Stimulated activated CD8-positive, alpha-beta memory T cell treated with anti-CD3 and anti-CD28 coated beads, Interleukin-7, amount 100 ng/mL, for 1 hour (primary cell): ENCODE results near the gene GIMAP5.

ENCODE experiments used
- DNase-seq, 2 donors: peaks; one replicate each; pipeline ENCODE4 v3.0.0-alpha.2; 2020; ENCODE audit warnings: low read depth in 2 of 2

The GIMAP5 gene

DNA sequence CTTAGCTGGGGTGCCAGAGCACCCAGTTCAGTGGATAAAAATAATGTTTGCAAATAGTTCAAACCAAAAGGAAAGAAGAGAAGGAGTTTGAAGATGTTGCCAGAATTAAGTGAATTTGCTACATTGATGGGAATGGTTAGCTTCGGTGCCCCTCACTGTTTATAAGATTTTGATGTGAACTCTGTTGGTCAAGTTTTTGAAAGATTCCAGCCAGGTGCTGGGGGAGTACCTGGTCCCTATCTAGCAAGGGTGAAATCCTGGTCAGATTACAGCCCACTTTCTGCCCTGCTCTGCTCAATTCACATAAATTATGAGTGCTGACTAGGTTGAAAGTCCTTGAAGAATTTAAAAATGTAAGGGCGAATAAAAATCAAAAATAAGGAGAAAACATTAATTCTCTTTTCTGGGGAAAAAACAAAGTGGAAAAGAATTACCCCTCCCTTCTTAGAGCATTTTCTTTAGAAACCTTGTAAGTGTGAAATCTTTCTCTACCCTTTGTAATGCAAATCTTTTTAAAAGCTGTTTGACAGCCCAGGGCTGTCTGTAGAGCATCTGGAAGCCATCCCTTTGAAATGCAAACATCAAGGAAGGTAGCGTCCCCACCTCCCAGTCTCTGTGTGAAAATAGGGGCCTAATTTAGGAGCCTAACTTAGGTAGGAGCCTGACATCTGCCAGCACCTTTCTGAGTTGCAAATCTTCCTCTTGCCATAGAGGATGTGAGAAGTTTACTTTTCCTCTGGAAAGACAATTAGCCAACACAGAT lies 1.4 kb upstream of the GIMAP5 start:
- no peak for DNase-seq

- DNase-seq = no peak
These were observed 354 bp upstream of the GIMAP5 start for GRCh38 chr7:150736864-150737263.

DNA sequence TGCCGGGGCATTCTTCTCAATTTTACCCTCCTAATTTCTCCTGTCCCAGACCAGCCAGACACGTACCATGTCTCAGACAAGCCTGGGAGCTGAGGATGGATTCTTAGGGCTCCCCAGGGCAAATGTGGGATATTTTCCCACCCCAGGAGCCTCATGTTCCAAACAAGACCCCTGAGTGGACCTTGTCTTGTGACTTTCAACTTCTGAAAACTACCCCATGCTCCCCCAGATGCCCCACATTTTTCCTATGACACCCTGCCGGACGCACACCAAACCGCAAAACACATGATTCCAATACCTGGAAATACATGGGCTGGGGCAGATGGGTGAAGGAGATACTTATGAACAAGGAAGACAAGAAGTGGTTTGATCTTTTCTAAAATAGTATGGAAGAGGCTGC lies 874 bp downstream of the GIMAP5 start:
- DNase-seq = no peak

- DNase-seq = no peak
These were observed 1.4 kb downstream of the GIMAP5 start for GRCh38 chr7:150738591-150739001.

- DNase-seq = no peak
These were observed 1.8 kb downstream of the GIMAP5 start for GRCh38 chr7:150739033-150739432.

- DNase-seq = no peak
These were observed 2.8 kb downstream of the GIMAP5 start for GRCh38 chr7:150740053-150740452.

GRCh38 chr7:150742286-150742968 lies 5.2 kb downstream of the GIMAP5 start:
- no peak for DNase-seq

DNA sequence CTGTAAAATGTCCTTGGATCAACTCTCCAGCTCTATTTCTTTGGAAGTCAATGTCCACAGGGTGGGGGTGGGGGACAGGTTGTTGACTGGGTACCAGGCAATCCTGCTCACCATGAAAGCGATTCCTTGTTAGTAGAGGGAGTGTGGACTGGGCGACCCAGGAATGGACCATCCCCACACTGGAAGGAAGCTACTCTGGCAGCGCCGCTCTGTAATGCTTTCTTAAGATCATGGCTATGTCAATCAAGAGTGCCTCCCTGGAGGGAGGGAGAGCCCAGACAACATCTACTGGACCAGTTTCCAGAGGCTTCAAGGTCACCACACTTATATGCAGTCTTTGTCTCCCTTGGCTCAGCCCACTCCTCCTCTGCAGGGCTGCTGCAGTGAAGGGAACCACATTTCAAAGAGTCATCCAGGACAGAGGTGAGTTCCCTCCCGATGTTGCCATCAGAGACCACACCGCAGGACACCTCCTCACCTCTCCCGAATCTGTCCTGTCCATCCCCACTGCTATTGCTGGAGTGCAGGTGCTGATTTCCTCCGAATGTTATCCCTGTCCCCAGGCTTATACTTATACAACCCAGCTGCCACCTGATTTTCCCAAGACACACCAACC lies 6.9 kb downstream of the GIMAP5 start:
- DNase-seq = no peak

GRCh38 chr7:150745086-150745485 lies 7.9 kb downstream of the GIMAP5 start:
- DNase-seq = no peak

- no peak for DNase-seq
These were observed 8.7 kb downstream of the GIMAP5 start for GRCh38 chr7:150745876-150746275.

- no peak for DNase-seq
These were observed 9.7 kb downstream of the GIMAP5 start for GRCh38 chr7:150746921-150747320.

GRCh38 chr7:150748376-150748775 lies 11.2 kb downstream of the GIMAP5 start:
- no peak for DNase-seq

DNA sequence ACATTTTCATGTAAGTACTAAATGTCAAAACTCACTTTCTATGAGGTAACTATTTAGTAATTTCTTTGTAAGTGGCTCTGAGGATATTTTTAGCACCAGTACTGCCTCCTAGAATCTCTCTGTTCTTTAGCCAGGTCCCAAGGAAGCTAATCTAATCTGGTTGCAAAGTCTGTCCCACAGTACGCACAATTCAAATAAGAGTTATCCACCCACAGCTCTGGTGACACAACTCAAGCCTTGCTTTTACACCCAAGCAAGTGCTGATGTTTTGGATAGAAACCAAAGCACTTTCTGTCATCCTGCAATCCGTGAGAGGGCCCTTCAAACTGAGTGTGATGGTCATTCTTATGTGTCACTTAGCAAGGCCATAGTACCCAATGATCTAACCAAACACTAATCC lies 14.5 kb downstream of the GIMAP5 start:
- no peak for DNase-seq

GRCh38 chr7:150753239-150753638 lies 16.0 kb downstream of the GIMAP5 start:
- no peak for DNase-seq

DNA sequence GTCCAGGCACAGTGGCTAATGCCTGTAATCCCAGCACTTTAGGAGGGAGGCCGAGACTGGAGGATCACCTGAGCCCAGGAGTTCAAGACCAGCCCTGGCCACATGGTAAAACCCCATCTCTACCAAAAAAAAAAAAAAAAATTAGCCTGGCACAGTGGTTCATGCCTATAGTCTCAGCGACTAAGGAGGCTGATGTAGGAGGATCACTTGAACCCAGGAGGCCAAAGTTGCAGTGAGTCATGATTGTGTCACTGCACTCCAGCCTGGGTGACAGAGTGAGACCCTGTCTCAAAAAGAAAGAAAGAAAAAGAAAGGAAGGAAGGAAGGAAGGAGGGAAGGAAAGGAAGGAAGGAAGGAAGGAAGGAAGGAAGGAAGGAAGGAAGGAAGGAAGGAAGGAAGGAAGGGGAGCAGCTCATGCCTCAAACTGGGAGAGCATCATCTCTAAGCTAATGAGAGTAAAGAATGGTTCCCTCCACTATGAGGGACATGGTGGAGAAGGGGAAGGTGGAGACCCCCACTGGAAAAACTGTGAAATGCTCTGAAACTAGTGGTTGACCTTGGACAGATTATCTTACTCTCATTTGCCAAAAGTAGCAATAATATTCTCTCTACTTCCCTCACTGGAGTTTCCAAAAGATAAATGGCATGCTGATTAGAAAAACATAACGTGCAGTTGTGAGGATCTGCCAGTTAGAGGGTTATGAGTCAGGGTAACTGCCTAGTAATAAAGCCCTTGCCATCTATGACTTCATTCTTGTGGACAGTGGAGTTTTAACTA lies 16.8 kb downstream of the GIMAP5 start:
- no peak for DNase-seq

DNA sequence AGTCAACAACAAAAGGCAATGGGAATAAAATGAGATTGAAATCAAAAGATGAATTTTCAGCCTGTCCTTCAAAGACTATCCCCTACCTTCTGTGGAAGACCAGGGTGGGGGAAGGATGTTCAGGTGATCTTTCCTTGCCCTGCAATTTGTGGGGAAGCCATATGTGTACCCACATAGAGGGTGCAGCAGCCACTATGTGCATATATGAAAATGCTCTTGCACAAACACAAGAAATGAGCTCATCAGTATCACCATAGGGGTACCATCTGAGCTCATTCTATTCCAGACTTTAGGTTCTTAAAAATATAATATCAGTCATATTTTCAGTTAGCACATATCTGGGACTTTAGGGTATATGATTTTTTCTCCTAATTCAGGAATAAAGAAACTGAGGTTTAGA lies 17.7 kb downstream of the GIMAP5 start:
- DNase-seq = no peak

DNA sequence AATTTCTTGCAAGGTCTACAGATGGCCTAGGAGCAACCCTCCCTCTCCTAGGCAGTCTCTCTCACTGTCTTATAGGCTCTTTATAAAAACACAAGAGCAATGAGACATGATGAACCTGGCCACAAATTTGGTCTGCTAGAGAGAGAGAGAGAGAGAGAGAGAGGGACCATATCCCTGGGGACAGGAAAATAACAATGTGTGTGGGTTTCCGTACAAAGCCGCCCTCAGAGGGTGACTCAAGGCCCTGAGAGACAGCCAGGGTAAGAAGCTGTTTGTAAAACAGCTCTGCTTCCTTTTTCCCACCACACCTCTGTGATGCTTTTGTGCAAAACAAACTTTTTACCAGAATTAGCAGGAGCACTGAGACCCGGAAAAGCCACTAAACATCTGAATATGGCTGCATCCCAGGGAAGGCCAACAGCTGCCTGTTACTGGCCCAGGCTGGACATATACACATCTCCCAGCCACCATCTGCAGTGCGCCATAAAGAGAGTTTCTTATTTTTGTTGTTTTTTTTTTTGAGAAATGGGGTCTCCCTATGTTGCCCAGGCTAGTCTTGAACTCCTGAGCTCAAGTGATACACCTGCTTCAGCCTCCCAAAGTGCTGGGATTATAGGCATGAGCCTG lies 18.4 kb downstream of the GIMAP5 start:
- peak; percentile 30 to 36 for DNase-seq

GRCh38 chr7:150756166-150756565 lies 18.9 kb downstream of the GIMAP5 start:
- no peak for DNase-seq

GRCh38 chr7:150756858-150757257 lies 19.6 kb downstream of the GIMAP5 start:
- no peak for DNase-seq

DNA sequence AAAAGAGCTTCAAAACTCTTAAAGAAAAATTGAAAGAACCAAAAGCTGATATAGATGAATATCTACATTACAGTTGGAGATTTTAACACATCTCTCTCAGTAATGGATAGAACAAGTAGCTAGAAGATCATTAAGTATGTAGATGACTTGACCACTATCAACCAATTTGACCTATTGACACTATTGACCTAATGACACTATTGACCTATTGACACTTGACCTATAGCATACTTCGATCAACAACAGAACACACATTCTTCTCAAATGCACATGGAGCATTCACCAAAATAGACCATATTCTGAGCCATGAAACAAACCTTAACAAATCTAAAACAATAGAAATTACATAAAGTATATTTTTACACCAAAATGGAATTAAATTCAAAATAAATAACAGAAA lies 22.3 kb downstream of the GIMAP5 start:
- DNase-seq = no peak

- no peak for DNase-seq
These were observed 29.1 kb downstream of the GIMAP5 start for GRCh38 chr7:150766334-150766709.

DNA sequence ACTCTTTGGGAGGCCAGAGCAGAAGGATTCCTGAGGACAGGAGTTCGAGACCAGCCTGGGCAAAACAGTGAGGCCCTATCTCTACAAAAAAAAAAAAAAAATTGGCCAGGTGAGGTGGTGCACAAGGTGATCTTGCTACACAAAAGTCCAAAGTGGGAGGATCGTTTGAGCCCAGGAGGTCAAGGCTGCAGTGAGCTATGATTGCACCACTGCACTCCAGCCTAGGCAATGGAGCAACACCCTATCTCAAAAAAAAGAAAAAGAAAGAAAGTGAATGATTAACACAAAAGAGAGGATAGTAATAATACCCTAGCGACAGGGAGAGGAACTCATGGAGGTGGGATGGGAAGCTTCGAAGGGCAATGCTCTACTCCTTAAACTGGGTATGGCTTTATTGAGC lies 32.5 kb downstream of the GIMAP5 start:
- DNase-seq = no peak
